ENCODE results near the gene ROM1.

ROM1 gene

DNA sequence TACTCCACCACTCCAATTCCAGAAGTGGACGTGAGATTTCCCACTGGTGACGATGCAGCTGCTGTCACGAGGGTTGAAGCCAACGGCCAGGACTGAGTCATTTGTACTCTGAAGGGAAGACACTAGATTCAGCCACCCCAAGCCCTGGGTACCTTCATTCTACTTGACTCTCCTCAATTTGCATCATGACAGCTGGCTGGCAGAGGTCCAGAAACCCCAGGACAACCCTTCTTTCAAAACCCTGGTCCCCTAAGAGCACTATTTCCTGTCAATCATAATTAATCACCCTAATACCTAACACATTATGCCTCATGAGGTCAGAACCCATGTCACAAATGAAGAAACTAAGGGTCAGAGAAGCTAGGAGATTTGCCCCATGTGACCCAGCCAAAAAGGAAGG, 5.3 kb upstream of the ROM1 start:
- no peak overlapping the region for H3K23ac ChIP-seq (ENCODE audit: low read length)
- DNase-seq: peak in 1 of 2 donors; percentile 10
- H3K27me3 ChIP-seq (ENCODE audit: insufficient read depth, low read length): no peaks in the 10 kb centered on the region
- no peak overlapping the region for H3K14ac ChIP-seq (ENCODE audit: low read length)
- H3K79me2 ChIP-seq (ENCODE audit: control insufficient read depth, insufficient read depth, low read length, poor library complexity): peaks cover 9% of the 10 kb centered on the region
- H2BK12ac ChIP-seq (ENCODE audit: low read length): no peak overlapping the region
- no peak overlapping the region for H3K18ac ChIP-seq (ENCODE audit: low read length)
- no peak overlapping the region for H3K4ac ChIP-seq (ENCODE audit: low read depth, low read length)
- peaks cover 12% of the 10 kb centered on the region for H3K79me1 ChIP-seq (ENCODE audit: low read length)
- H3K9me3 ChIP-seq (ENCODE audit: insufficient read depth, low read depth, low read length): no peaks in the 10 kb centered on the region
- no peak overlapping the region for H3K4me2 ChIP-seq (ENCODE audit: low read length)
- no peak overlapping the region for H4K91ac ChIP-seq (ENCODE audit: low read depth, low read length)
- H4K12ac ChIP-seq (ENCODE audit: low read depth, low read length): no peak overlapping the region
- H3K4me1 ChIP-seq (ENCODE audit: control insufficient read depth in 1 of 2, insufficient read depth in 2 of 2, low read length in 2 of 2): peaks cover 13 to 15% of the 10 kb centered on the region in 2 experiments
- H3K27ac ChIP-seq (ENCODE audit: low read depth, low read length): no peak overlapping the region
- peaks cover 35 to 39% of the 10 kb centered on the region in 2 experiments for H3K36me3 ChIP-seq (ENCODE audit: control insufficient read depth in 1 of 2, insufficient read depth in 2 of 2, low read length in 2 of 2)
- H3K9ac ChIP-seq (ENCODE audit: low read length): no peak overlapping the region
- no CpG with 5 or more reads among the region's 4 CpGs for WGBS (ENCODE audit: extremely low coverage, insufficient coverage, insufficient read length)
- H2BK120ac ChIP-seq (ENCODE audit: insufficient read depth, low read length, poor library complexity): no peak overlapping the region
- no peak overlapping the region for H2AK5ac ChIP-seq (ENCODE audit: low read length)
- H2AFZ ChIP-seq (ENCODE audit: insufficient read depth, low read length, poor library complexity): no peak overlapping the region
- H2BK5ac ChIP-seq (ENCODE audit: low read depth, low read length, poor library complexity): no peak overlapping the region
- no peak overlapping the region for H3K4me3 ChIP-seq (ENCODE audit: low read depth, low read length)
- H4K8ac ChIP-seq (ENCODE audit: low read depth, low read length): no peak overlapping the region

DNA sequence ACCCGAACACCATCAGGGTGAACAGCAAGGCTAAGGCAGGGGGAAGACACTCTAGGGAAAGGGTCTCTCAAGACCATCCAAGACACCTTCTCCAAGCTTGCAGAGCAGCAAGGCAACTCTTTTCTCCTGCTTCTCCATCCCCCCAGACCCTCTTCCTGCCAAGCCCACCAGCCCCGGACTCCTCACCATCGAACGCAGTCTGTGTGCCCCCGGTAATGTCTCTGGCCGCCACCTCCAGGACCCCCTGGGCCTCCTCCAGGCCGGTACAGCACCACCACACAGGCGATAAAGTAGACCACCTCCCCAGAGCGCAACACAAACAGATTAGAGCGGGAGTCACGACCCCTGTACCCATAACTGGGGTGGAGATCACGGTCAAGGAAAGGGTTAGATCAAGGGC, 4.3 kb upstream of the ROM1 start:
- H4K91ac ChIP-seq (ENCODE audit: low read depth, low read length): no peak overlapping the region
- H3K4me3 ChIP-seq (ENCODE audit: low read depth, low read length): no peak overlapping the region
- no peaks in the 10 kb centered on the region for H3K27me3 ChIP-seq (ENCODE audit: insufficient read depth, low read length)
- peaks cover 9% of the 10 kb centered on the region for H3K79me2 ChIP-seq (ENCODE audit: control insufficient read depth, insufficient read depth, low read length, poor library complexity)
- H3K9ac ChIP-seq (ENCODE audit: low read length): no peak overlapping the region
- H3K27ac ChIP-seq (ENCODE audit: low read depth, low read length): no peak overlapping the region
- no peak overlapping the region for H3K23ac ChIP-seq (ENCODE audit: low read length)
- no peak overlapping the region for H3K4ac ChIP-seq (ENCODE audit: low read depth, low read length)
- no peak overlapping the region for H3K18ac ChIP-seq (ENCODE audit: low read length)
- H3K9me3 ChIP-seq (ENCODE audit: insufficient read depth, low read depth, low read length): no peaks in the 10 kb centered on the region
- peaks cover 14 to 15% of the 10 kb centered on the region in 2 experiments for H3K4me1 ChIP-seq (ENCODE audit: control insufficient read depth in 1 of 2, insufficient read depth in 2 of 2, low read length in 2 of 2)
- no peak overlapping the region for H2BK12ac ChIP-seq (ENCODE audit: low read length)
- H4K8ac ChIP-seq (ENCODE audit: low read depth, low read length): no peak overlapping the region
- H3K4me2 ChIP-seq (ENCODE audit: low read length): no peak overlapping the region
- no peak for DNase-seq
- H2BK120ac ChIP-seq (ENCODE audit: insufficient read depth, low read length, poor library complexity): no peak overlapping the region
- H3K79me1 ChIP-seq (ENCODE audit: low read length): peaks cover 14% of the 10 kb centered on the region
- H2AK5ac ChIP-seq (ENCODE audit: low read length): no peak overlapping the region
- H4K12ac ChIP-seq (ENCODE audit: low read depth, low read length): no peak overlapping the region
- peaks cover 35 to 37% of the 10 kb centered on the region in 2 experiments for H3K36me3 ChIP-seq (ENCODE audit: control insufficient read depth in 1 of 2, insufficient read depth in 2 of 2, low read length in 2 of 2)
- no peak overlapping the region for H2AFZ ChIP-seq (ENCODE audit: insufficient read depth, low read length, poor library complexity)
- WGBS (ENCODE audit: extremely low coverage, insufficient coverage, insufficient read length): no CpG with 5 or more reads among the region's 12 CpGs
- no peak overlapping the region for H3K14ac ChIP-seq (ENCODE audit: low read length)
- no peak overlapping the region for H2BK5ac ChIP-seq (ENCODE audit: low read depth, low read length, poor library complexity)

DNA sequence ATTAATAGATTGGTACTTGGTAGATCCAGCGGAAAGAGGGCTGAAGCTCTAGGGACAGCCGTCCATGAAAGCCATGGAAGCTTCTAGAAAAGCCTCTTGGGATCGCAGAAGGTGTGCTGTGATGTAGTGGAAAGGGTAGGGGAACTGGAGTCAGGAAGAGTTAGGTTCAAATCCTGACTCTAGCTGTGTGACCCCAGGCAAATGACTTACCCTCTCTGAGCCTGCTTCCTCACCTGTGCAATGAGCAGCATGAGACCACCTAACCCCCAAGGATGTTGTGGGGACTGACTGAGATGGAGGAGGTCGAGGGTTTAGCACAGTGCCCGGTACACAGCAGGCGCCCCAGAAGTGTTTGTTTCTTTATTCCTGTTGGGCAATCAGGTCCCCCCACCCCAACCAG, 2.7 kb upstream of the ROM1 start:
- no peak overlapping the region for H2AK5ac ChIP-seq (ENCODE audit: low read length)
- H2AFZ ChIP-seq (ENCODE audit: insufficient read depth, low read length, poor library complexity): no peak overlapping the region
- H3K23ac ChIP-seq (ENCODE audit: low read length): no peak overlapping the region
- H3K27me3 ChIP-seq (ENCODE audit: insufficient read depth, low read length): no peaks in the 10 kb centered on the region
- no peak overlapping the region for H4K8ac ChIP-seq (ENCODE audit: low read depth, low read length)
- H2BK12ac ChIP-seq (ENCODE audit: low read length): no peak overlapping the region
- no peak overlapping the region for H2BK120ac ChIP-seq (ENCODE audit: insufficient read depth, low read length, poor library complexity)
- WGBS (ENCODE audit: extremely low coverage, insufficient coverage, insufficient read length): no CpG with 5 or more reads among the region's 6 CpGs
- H3K18ac ChIP-seq (ENCODE audit: low read length): no peak overlapping the region
- no peak overlapping the region for H2BK5ac ChIP-seq (ENCODE audit: low read depth, low read length, poor library complexity)
- no peak overlapping the region for H3K9ac ChIP-seq (ENCODE audit: low read length)
- no peak overlapping the region for H3K4me3 ChIP-seq (ENCODE audit: low read depth, low read length)
- no peak overlapping the region for H4K91ac ChIP-seq (ENCODE audit: low read depth, low read length)
- H3K4me2 ChIP-seq (ENCODE audit: low read length): no peak overlapping the region
- no peak for DNase-seq
- H3K79me1 ChIP-seq (ENCODE audit: low read length): peaks cover 14% of the 10 kb centered on the region
- H3K4ac ChIP-seq (ENCODE audit: low read depth, low read length): no peak overlapping the region
- H3K9me3 ChIP-seq (ENCODE audit: insufficient read depth, low read depth, low read length): peaks cover 2% of the 10 kb centered on the region
- H4K12ac ChIP-seq (ENCODE audit: low read depth, low read length): no peak overlapping the region
- H3K27ac ChIP-seq (ENCODE audit: low read depth, low read length): no peak overlapping the region
- peaks cover 33 to 36% of the 10 kb centered on the region in 2 experiments for H3K36me3 ChIP-seq (ENCODE audit: control insufficient read depth in 1 of 2, insufficient read depth in 2 of 2, low read length in 2 of 2)
- H3K79me2 ChIP-seq (ENCODE audit: control insufficient read depth, insufficient read depth, low read length, poor library complexity): peaks cover 9% of the 10 kb centered on the region
- H3K4me1 ChIP-seq (ENCODE audit: control insufficient read depth in 1 of 2, insufficient read depth in 2 of 2, low read length in 2 of 2): peaks cover 14 to 15% of the 10 kb centered on the region in 2 experiments
- no peak overlapping the region for H3K14ac ChIP-seq (ENCODE audit: low read length)

DNA sequence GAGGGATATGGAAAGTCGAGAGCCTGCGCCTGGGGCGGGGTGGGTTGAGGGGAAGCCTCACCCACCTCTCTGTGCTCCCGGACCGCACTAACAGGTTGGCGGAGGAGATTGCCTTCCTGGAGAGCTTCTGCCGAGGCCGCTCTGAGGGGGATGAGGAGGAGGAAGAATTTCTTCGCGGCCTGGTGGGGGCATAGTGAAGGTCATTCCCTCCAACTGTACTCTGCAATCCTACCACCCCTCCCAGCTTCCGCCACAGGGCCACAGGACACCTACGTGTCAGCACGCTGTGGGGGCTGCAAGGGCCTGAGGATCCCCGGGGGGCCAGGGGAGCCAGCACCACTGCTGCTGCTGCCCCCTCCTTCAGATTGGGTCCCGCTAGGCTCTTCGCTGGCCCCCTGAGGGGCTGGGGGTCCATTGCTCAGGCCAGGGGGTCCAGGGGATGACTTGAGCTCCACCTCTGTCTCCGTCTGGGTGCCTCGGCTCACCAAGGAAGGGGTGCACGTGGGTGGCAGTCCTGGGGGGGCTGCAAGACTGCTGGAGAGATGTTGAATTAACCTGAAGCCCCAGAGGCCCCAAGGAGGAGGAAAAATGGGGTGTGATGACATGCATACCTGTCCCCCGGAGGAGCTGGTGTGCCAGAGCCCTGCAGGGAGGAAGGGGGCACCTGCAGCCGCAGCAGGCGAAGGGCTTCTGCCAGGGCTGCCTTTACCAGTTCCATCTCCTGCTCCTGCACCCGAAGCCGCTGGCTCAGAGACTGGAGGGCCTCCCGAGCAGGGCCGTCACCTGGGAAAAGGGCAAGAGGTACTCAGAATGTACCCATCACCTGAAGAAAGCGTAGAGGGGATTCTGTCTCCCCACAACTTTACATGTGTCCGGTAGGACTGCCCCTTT, 2.0 kb upstream of the ROM1 start:
- Histone ChIP-seq H4K8ac (ENCODE audit: low read depth, low read length) (peak overlapping the region; percentile 2), H3K9ac (ENCODE audit: low read length) (no peak overlapping the region), H3K9me3 (ENCODE audit: insufficient read depth, low read depth, low read length) (peaks cover 2% of the 10 kb centered on the region), H3K36me3 (ENCODE audit: control insufficient read depth in 1 of 2, insufficient read depth in 2 of 2, low read length in 2 of 2) (peaks cover 31 to 33% of the 10 kb centered on the region in 2 experiments), H3K23ac (ENCODE audit: low read length) (no peak overlapping the region), H3K4ac (ENCODE audit: low read depth, low read length) (peak overlapping the region; percentile 65), H3K79me1 (ENCODE audit: low read length) (peaks cover 14% of the 10 kb centered on the region), H4K12ac (ENCODE audit: low read depth, low read length) (peak overlapping the region; percentile 1), H3K27ac (ENCODE audit: low read depth, low read length) (no peak overlapping the region), H2BK12ac (ENCODE audit: low read length) (no peak overlapping the region), H2AK5ac (ENCODE audit: low read length) (peak overlapping the region; percentile 78), H3K18ac (ENCODE audit: low read length) (peak overlapping the region; percentile 58), H3K4me2 (ENCODE audit: low read length) (peak overlapping the region; percentile 93), H3K4me3 (ENCODE audit: low read depth, low read length) (peak overlapping the region; percentile 80), H3K4me1 (ENCODE audit: control insufficient read depth in 1 of 2, insufficient read depth in 2 of 2, low read length in 2 of 2) (peaks cover 14 to 15% of the 10 kb centered on the region in 2 experiments), H2BK5ac (ENCODE audit: low read depth, low read length, poor library complexity) (no peak overlapping the region), H2AFZ (ENCODE audit: insufficient read depth, low read length, poor library complexity) (no peak overlapping the region), H3K14ac (ENCODE audit: low read length) (peak overlapping the region; percentile 68), H3K79me2 (ENCODE audit: control insufficient read depth, insufficient read depth, low read length, poor library complexity) (peaks cover 9% of the 10 kb centered on the region), H2BK120ac (ENCODE audit: insufficient read depth, low read length, poor library complexity) (no peak overlapping the region), H3K27me3 (ENCODE audit: insufficient read depth, low read length) (no peaks in the 10 kb centered on the region), H4K91ac (ENCODE audit: low read depth, low read length) (no peak overlapping the region)
- DNase-seq: no peak
- no CpG with 5 or more reads among the region's 28 CpGs for WGBS (ENCODE audit: extremely low coverage, insufficient coverage, insufficient read length)
